Mesenchymal stem cell (in vitro differentiated cells and primary cell): ENCODE results near the gene PTPN22.
A peak's percentile ranks its signal among the peaks of the same experiment; 100 is the strongest.

Source experiments
- DNase-seq: peaks from one replicate; pipeline ENCODE4 v3.0.0-alpha.2; 2013
- H2AFZ ChIP-seq: one replicate; pipeline ENCODE4 v1.6.1; 2013; ENCODE audit warnings: low read depth, mild to moderate bottlenecking, control low read depth, inconsistent platforms, low read length, moderate library complexity
- H2AK5ac ChIP-seq: 2 replicates; pipeline ENCODE4 v1.6.1; 2013; ENCODE audit warnings: low read length, moderate library complexity, mild to moderate bottlenecking, inconsistent platforms; ENCODE audit not compliant: severe bottlenecking
- H2BK120ac ChIP-seq: one replicate; pipeline ENCODE4 v1.6.1; 2013; ENCODE audit warnings: low read depth, mild to moderate bottlenecking, inconsistent platforms, low read length, moderate library complexity
- H2BK12ac ChIP-seq, 2 experiments: one replicate each; pipeline ENCODE4 v1.6.1; 2013; ENCODE audit warnings: inconsistent platforms in 2 of 2, low read length in 2 of 2, mild to moderate bottlenecking in 2 of 2, moderate library complexity in 2 of 2, control low read depth in 1 of 2
- H2BK15ac ChIP-seq: one replicate; pipeline ENCODE4 v1.6.1; 2013; ENCODE audit warnings: mild to moderate bottlenecking, low read depth, inconsistent platforms; ENCODE audit not compliant: poor library complexity, severe bottlenecking
- H2BK5ac ChIP-seq: 2 replicates; pipeline ENCODE4 v1.6.1; 2013; ENCODE audit warnings: low read depth, mild to moderate bottlenecking, low read length, control low read depth, inconsistent platforms; ENCODE audit not compliant: poor library complexity, severe bottlenecking
- H3K14ac ChIP-seq, 2 experiments: one replicate each; pipeline ENCODE4 v1.6.1; 2013; ENCODE audit warnings: inconsistent platforms in 2 of 2, low read length in 2 of 2, control low read depth in 1 of 2, mild to moderate bottlenecking in 1 of 2, moderate library complexity in 1 of 2
- H3K18ac ChIP-seq, 2 experiments: one replicate each; pipeline ENCODE4 v1.6.1; 2013; ENCODE audit warnings: inconsistent platforms in 2 of 2, low read length in 2 of 2, control low read depth in 1 of 2, low read depth in 1 of 2, mild to moderate bottlenecking in 1 of 2
- H3K23ac ChIP-seq, 2 experiments: one replicate each; pipeline ENCODE4 v1.6.1; 2013; ENCODE audit warnings: inconsistent platforms in 2 of 2, low read length in 2 of 2, mild to moderate bottlenecking in 2 of 2, moderate library complexity in 2 of 2, control low read depth in 1 of 2
- H3K27ac ChIP-seq: 2 replicates; pipeline ENCODE4 v1.5.1; 2013; ENCODE audit warnings: mild to moderate bottlenecking, moderate library complexity, low read length, control low read depth, inconsistent platforms; ENCODE audit not compliant: poor library complexity, severe bottlenecking
- H3K27me3 ChIP-seq, 2 experiments: 2 replicates each; pipeline versions ENCODE4 v1.6.1 to v1.7.0; 2013; ENCODE audit warnings: low read length in 2 of 2, mild to moderate bottlenecking in 2 of 2, moderate library complexity in 2 of 2, control low read depth in 1 of 2, inconsistent platforms in 1 of 2; ENCODE audit not compliant: control insufficient read depth in 1 of 2, insufficient read depth in 1 of 2
- H3K36me3 ChIP-seq, 2 experiments: 2 replicates each; pipeline versions ENCODE4 v1.6.1 to v1.7.0; 2013; ENCODE audit warnings: low read length in 2 of 2, control low read depth in 1 of 2, inconsistent platforms in 1 of 2, low read depth in 1 of 2, mild to moderate bottlenecking in 1 of 2; ENCODE audit not compliant: insufficient read depth in 2 of 2, control insufficient read depth in 1 of 2
- H3K4ac ChIP-seq, 2 experiments: one replicate each; pipeline ENCODE4 v1.6.1; 2013; ENCODE audit warnings: inconsistent platforms in 2 of 2, low read length in 2 of 2, mild to moderate bottlenecking in 2 of 2, moderate library complexity in 2 of 2, control low read depth in 1 of 2, low read depth in 1 of 2
- H3K4me1 ChIP-seq: 2 replicates; pipeline ENCODE4 v1.6.1; 2013; ENCODE audit warnings: low read depth, low read length, control low read depth; ENCODE audit not compliant: control insufficient read depth, insufficient read depth
- H3K4me2 ChIP-seq: 2 replicates; pipeline ENCODE4 v1.6.1; 2013; ENCODE audit warnings: low read length, mild to moderate bottlenecking, inconsistent platforms; ENCODE audit not compliant: poor library complexity, severe bottlenecking
- H3K4me3 ChIP-seq, 2 experiments: 2 replicates each; pipeline versions ENCODE4 v1.5.1 to v1.7.0; 2013; ENCODE audit warnings: low read length in 2 of 2, mild to moderate bottlenecking in 2 of 2, control low read depth in 1 of 2, low read depth in 1 of 2; ENCODE audit not compliant: insufficient read depth in 1 of 2
- H3K79me1 ChIP-seq: replicated peaks from 2 replicates; pipeline ENCODE4 v1.6.1; 2013; ENCODE audit warnings: mild to moderate bottlenecking, control low read depth, low read length, inconsistent platforms; ENCODE audit not compliant: poor library complexity, severe bottlenecking
- H3K9ac ChIP-seq: 2 replicates; pipeline ENCODE4 v1.7.0; 2013; ENCODE audit warnings: mild to moderate bottlenecking, low read length, moderate library complexity
- H3K9me3 ChIP-seq: 2 replicates; pipeline ENCODE4 v1.7.0; 2013; ENCODE audit warnings: mild to moderate bottlenecking, low read length; ENCODE audit not compliant: control insufficient read depth
- H4K8ac ChIP-seq: one replicate; pipeline ENCODE4 v1.6.1; 2013; ENCODE audit warnings: inconsistent platforms, mild to moderate bottlenecking, low read length, moderate library complexity
- H4K91ac ChIP-seq: one replicate; pipeline ENCODE4 v1.6.1; 2013; ENCODE audit warnings: mild to moderate bottlenecking, low read length, inconsistent platforms
- WGBS: methylation state at CpG from one replicate; pipeline ENCODE4 v1.1.7; 2013; ENCODE audit warnings: mixed read lengths; 5-methylcytosine and 5-hydroxymethylcytosine counted together

PTPN22 gene

GRCh38 chr1:113805639-113806038 lies 65.9 kb downstream of the PTPN22 start:
- Histone ChIP-seq H3K27ac (no peak overlapping the region), H3K4me1 (peaks cover 3% of the 10 kb centered on the region), H3K9me3 (no peaks in the 10 kb centered on the region), H3K4me2 (no peak overlapping the region), H3K14ac (no peak overlapping the region), H2BK5ac (no peak overlapping the region), H3K4me3 (no peak overlapping the region), H3K27me3 (no peaks in the 10 kb centered on the region), H2AK5ac (no peak overlapping the region), H2AFZ (no peak overlapping the region), H3K9ac (no peak overlapping the region), H4K8ac (no peak overlapping the region), H3K4ac (no peak overlapping the region), H3K36me3 (no peaks in the 10 kb centered on the region), H3K23ac (no peak overlapping the region), H3K79me1 (peaks cover 3% of the 10 kb centered on the region), H3K18ac (no peak overlapping the region), H2BK12ac (no peak overlapping the region), H2BK15ac (no peak overlapping the region), H4K91ac (no peak overlapping the region), H2BK120ac (no peak overlapping the region)
- WGBS: over 99% methylated on average over 4 of the region's 4 CpGs
- no peak for DNase-seq

GRCh38 chr1:113805256-113805531 lies 66.3 kb downstream of the PTPN22 start:
- Histone ChIP-seq H3K4me1 (peaks cover 3% of the 10 kb centered on the region), H2BK120ac (no peak overlapping the region), H3K27ac (no peak overlapping the region), H3K4me3 (no peak overlapping the region), H3K4ac (no peak overlapping the region), H3K36me3 (no peaks in the 10 kb centered on the region), H4K91ac (no peak overlapping the region), H3K9ac (no peak overlapping the region), H3K9me3 (no peaks in the 10 kb centered on the region), H3K14ac (no peak overlapping the region), H2BK5ac (no peak overlapping the region), H3K27me3 (no peaks in the 10 kb centered on the region), H2AFZ (no peak overlapping the region), H2BK15ac (no peak overlapping the region), H4K8ac (no peak overlapping the region), H2BK12ac (no peak overlapping the region), H3K23ac (no peak overlapping the region), H3K79me1 (peaks cover 3% of the 10 kb centered on the region), H3K4me2 (no peak overlapping the region), H2AK5ac (no peak overlapping the region), H3K18ac (no peak overlapping the region)
- DNase-seq: no peak
- WGBS: 82% methylated on average over 3 of the region's 6 CpGs

GRCh38 chr1:113804421-113805255 lies 66.9 kb downstream of the PTPN22 start:
- no peak overlapping the region for H2BK15ac ChIP-seq
- H3K9ac ChIP-seq: peak overlapping the region; percentile 53
- no peak overlapping the region for H2AK5ac ChIP-seq
- no peak overlapping the region for H2BK120ac ChIP-seq
- no peak overlapping the region for H3K27ac ChIP-seq
- H4K91ac ChIP-seq: no peak overlapping the region
- peaks cover 3% of the 10 kb centered on the region for H3K79me1 ChIP-seq
- H2AFZ ChIP-seq: no peak overlapping the region
- DNase-seq: peak; percentile 89
- peaks cover 3% of the 10 kb centered on the region for H3K4me1 ChIP-seq
- 79% methylated on average over 4 of the region's 8 CpGs for WGBS
- no peak overlapping the region for H3K18ac ChIP-seq
- H3K36me3 ChIP-seq: no peaks in the 10 kb centered on the region
- no peak overlapping the region for H3K23ac ChIP-seq
- H4K8ac ChIP-seq: no peak overlapping the region
- H3K27me3 ChIP-seq: no peaks in the 10 kb centered on the region
- no peaks in the 10 kb centered on the region for H3K9me3 ChIP-seq
- peak overlapping the region; percentile 57 for H2BK5ac ChIP-seq
- H3K4ac ChIP-seq: no peak overlapping the region
- H3K4me2 ChIP-seq: no peak overlapping the region
- no peak overlapping the region for H3K4me3 ChIP-seq
- H2BK12ac ChIP-seq: no peak overlapping the region
- no peak overlapping the region for H3K14ac ChIP-seq

- H2BK120ac ChIP-seq: no peak overlapping the region
- H2AFZ ChIP-seq: no peak overlapping the region
- 100% methylated on average over 1 of the region's 3 CpGs for WGBS
- H3K9me3 ChIP-seq: no peaks in the 10 kb centered on the region
- H3K27me3 ChIP-seq: no peaks in the 10 kb centered on the region
- H2AK5ac ChIP-seq: no peak overlapping the region
- H3K23ac ChIP-seq: no peak overlapping the region
- no peak overlapping the region for H3K4me2 ChIP-seq
- H3K79me1 ChIP-seq: peaks cover 8% of the 10 kb centered on the region
- H3K14ac ChIP-seq: no peak overlapping the region
- H2BK15ac ChIP-seq: no peak overlapping the region
- H4K91ac ChIP-seq: no peak overlapping the region
- no peak for DNase-seq
- H3K27ac ChIP-seq: no peak overlapping the region
- no peak overlapping the region for H2BK12ac ChIP-seq
- H3K4me3 ChIP-seq: no peak overlapping the region
- no peak overlapping the region for H3K18ac ChIP-seq
- H2BK5ac ChIP-seq: no peak overlapping the region
- no peak overlapping the region for H3K9ac ChIP-seq
- no peak overlapping the region for H3K4ac ChIP-seq
- H3K4me1 ChIP-seq: peaks cover 3% of the 10 kb centered on the region
- no peak overlapping the region for H4K8ac ChIP-seq
- peaks cover 0 to 4% of the 10 kb centered on the region in 2 experiments for H3K36me3 ChIP-seq
Observed at GRCh38 chr1:113802367-113803007, 69.0 kb downstream of the PTPN22 start.
